Activated CD8-positive, alpha-beta memory T cell treated with anti-CD3 and anti-CD28 coated beads for 36 hours (primary cell): ENCODE data around the gene OR2W3. TPM values are rescaled to one million over a fixed set of nuclear protein-coding genes. Genes with fewer than 3 reads are reported as not detected.

Source experiments
- CTCF ChIA-PET: fragments of 350-600 bp; sonication (Branson Sonifier 250); formaldehyde crosslinking; loops from one replicate; lab custom pipeline; 2021; ENCODE audit warnings: antibody characterized with exemption; lab: Charles Lee
- POLR2A ChIA-PET: fragments of 350-600 bp; sonication (Branson Sonifier 250); formaldehyde crosslinking; loops from one replicate; lab custom pipeline; 2021; ENCODE audit warnings: antibody characterized with exemption; lab: Charles Lee
- total RNA-seq, 2 experiments: library from RNA; stranded (reverse); gene quantifications; one replicate each; pipeline ENCODE4 v1.2.3, GENCODE V29; 2021

Gene OR2W3
- total RNA-seq, result not detected

GRCh38 chr1:247895163-247895637, at the start of gene OR2W3:
TSS of gene OR2W3 (plus strand) at chr1:247895587. CDS start at chr1:247895587, 0 bp downstream.
- POLR2A ChIA-PET, result no interaction called here
- CTCF ChIA-PET, result no interaction called here

DNA sequence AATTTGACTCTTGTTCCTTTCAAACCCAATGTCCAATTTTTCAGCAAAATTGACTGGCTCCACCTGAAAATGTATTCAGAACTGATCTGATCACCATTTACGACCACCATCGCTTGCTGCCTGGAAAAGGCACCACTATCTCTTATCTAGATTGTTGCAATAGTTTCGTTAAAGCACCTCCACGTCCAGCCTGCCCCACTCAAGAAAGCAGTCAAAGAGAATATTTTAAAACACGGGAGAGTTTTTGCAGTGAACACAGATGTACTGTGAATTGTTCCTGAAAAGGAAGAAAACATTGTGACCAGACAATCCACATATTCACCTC, 49.7 kb upstream of the OR2W3 start:
- ChIA-PET POLR2A (no interaction called here), CTCF (no interaction called here)

DNA sequence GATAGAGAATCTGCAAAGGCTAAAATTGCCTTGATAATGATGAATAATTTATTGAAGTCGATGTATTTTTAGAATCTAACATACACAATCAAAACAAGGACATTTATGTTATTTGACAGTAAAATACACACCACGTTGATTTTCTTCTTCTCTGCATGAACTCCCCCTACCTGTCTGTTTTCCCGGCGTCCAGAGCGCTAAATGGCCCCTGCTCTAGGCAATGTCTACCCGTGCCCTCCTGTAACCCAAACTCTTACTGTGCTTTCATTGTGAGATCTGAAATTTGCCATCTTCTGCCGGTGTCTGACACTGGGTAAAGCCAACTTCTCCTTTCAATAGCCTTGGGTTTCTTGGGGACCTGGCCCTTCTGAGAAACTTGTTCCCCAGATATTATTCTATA, 47.0 kb upstream of the OR2W3 start:
- CTCF ChIA-PET, result no interaction called here
- POLR2A ChIA-PET, result no interaction called here

GRCh38 chr1:247849616-247850015, 45.8 kb upstream of the OR2W3 start:
- CTCF ChIA-PET, result no interaction called here
- POLR2A ChIA-PET, result no interaction called here

- POLR2A ChIA-PET, result no interaction called here
- CTCF ChIA-PET, result no interaction called here
Measured at GRCh38 chr1:247854899-247855545, 40.4 kb upstream of the OR2W3 start.

GRCh38 chr1:247855911-247856310, 39.5 kb upstream of the OR2W3 start:
- ChIA-PET CTCF (no interaction called here), POLR2A (no interaction called here)

DNA sequence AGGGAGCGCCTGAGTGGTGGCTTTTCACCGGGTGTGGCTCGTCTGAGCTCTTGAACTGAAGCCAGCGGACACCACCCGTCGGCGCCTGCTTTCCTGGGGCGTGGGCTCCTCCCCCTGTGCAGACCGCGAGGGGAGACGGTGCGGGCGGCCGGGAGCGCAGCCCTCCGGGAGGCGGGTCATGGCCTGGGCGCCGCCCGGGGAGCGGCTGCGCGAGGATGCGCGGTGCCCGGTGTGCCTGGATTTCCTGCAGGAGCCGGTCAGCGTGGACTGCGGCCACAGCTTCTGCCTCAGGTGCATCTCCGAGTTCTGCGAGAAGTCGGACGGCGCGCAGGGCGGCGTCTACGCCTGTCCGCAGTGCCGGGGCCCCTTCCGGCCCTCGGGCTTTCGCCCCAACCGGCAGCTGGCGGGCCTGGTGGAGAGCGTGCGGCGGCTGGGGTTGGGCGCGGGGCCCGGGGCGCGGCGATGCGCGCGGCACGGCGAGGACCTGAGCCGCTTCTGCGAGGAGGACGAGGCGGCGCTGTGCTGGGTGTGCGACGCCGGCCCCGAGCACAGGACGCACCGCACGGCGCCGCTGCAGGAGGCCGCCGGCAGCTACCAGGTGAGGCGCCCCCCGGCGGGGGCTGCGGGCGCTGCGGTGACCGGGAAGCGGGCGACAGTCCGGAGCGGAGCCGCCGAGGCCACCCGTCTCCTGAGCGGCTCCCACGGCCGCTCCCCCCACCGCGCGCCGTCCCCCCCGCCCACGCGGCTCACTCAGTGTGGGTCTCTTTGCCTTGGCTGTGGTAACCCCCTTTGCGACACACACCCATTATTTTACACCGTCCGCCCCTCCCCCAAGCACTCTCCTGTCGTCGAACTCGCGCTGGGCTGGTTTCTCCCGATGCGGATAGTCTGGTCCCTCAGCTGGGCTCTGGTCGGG, 38.1 kb upstream of the OR2W3 start, which contains the start of gene TRIM58:
Gene TRIM58, plus strand, starts transcription at position 119 of the 916 bp plus-strand sequence. Its CDS starts 60 bp downstream, at position 179.
- ChIA-PET POLR2A (no interaction called here), CTCF (no interaction called here)

DNA sequence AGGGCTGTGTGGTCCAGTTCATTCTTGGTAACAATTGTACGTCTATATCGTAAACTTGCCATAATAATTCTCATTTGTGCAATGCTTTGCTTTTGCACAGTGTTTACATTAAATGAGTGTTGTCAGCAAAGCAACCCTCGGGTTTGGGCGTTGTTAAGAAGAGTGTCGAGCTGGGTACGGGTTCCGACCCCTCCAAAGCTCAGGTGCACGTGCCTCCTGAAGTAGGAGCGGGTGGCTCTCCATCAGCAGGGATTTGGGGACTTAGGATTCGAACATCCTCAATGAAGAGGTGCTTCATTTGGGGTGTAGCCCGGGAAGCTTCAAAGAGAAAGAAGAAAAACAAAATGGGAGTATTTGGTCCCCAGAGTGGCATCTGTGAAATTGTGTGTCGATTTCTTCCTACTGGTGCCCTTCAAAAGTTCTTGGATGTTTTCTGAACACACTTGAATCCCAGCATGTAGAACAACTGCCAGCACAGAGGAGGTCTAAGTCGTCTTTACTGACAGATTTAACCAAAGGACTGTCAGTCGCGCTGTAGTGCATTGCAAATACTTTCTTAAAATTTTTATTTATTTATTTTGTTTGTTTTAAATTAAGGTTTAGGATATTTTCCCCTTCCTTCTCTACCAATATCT, 37.3 kb upstream of the OR2W3 start:
- CTCF ChIA-PET, result no interaction called here
- POLR2A ChIA-PET, result no interaction called here

GRCh38 chr1:247862756-247863155, 32.6 kb upstream of the OR2W3 start:
- ChIA-PET POLR2A (no interaction called here), CTCF (interaction anchor here (0.5 kb wide), 1 partner anchor 299 kb away, joined by 3 read pairs; no protein-coding TSS in a partner anchor)

- ChIA-PET CTCF (no interaction called here), POLR2A (no interaction called here)
Measured at GRCh38 chr1:247864644-247865043, 30.7 kb upstream of the OR2W3 start.

GRCh38 chr1:247865416-247865815, 30.0 kb upstream of the OR2W3 start:
- CTCF ChIA-PET, result no interaction called here
- POLR2A ChIA-PET, result no interaction called here

DNA sequence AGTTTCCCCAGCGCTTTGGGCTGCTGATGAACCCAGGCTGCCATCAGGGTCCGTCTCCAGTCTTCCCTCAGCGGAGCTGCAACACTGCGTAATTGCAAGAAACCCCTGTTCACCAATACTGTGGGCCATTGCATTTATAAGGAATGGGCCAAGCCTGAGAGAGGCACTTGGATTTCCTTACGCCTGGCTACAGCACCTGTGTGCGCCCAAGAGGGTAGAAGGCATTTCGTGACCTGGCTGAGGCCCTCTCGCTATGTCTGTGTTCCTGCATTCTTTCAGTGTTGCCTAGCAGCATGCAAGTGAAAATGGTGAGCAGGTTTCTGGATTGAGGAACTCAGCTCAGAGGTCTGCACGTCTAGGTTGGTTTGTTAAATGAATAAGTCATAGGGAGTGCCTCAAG, 12.0 kb upstream of the OR2W3 start:
- ChIA-PET CTCF (no interaction called here), POLR2A (no interaction called here)

- ChIA-PET POLR2A (no interaction called here), CTCF (no interaction called here)
Measured at GRCh38 chr1:247884797-247885413, 10.5 kb upstream of the OR2W3 start.

DNA sequence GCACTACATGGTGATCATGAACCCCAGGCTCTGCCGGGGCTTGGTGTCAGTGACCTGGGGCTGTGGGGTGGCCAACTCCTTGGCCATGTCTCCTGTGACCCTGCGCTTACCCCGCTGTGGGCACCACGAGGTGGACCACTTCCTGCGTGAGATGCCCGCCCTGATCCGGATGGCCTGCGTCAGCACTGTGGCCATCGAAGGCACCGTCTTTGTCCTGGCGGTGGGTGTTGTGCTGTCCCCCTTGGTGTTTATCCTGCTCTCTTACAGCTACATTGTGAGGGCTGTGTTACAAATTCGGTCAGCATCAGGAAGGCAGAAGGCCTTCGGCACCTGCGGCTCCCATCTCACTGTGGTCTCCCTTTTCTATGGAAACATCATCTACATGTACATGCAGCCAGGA, 589 bp downstream of the OR2W3 start:
- ChIA-PET CTCF (no interaction called here), POLR2A (no interaction called here)

DNA sequence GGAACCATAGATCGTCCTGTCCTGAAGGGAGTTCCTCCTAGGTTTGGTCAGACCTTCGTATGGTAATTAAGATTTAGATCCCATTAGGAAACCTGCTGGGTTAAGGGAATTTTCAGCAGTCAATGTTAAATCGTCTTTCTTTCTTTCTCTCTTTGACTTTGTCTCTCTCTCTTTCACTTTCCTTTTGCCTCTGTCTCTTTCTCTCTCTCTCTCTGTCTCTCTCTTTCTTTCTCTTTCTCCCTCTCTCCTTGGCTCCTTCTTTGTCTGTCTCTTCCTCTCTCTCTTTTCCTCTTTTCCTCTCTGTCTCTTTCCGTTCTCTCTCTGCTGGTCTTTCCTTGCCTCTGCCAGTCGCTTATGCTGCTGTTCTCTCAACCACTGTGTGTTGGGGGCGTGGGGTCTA, 8.7 kb downstream of the OR2W3 start:
- ChIA-PET CTCF (no interaction called here), POLR2A (no interaction called here)

DNA sequence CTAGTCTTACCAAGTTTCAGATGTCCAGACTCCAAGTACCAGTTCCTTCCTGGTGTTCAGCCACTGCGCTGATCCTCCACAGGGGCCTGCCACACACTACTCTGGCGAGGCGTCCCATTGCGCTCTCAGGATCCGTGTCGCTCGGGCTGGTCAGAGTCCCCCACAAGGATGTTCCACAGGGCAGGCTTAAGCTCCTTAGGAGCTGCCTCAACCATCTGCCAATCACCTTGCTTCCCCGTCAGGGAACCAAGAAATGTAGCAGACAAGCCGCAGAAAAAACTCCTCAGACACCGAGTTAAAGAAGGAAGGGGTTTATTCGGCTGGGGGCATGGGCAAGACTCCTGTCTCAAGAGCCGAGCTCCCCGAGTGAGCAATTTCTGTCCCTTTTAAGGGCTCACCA, 9.8 kb downstream of the OR2W3 start:
- CTCF ChIA-PET, result no interaction called here
- POLR2A ChIA-PET, result no interaction called here

DNA sequence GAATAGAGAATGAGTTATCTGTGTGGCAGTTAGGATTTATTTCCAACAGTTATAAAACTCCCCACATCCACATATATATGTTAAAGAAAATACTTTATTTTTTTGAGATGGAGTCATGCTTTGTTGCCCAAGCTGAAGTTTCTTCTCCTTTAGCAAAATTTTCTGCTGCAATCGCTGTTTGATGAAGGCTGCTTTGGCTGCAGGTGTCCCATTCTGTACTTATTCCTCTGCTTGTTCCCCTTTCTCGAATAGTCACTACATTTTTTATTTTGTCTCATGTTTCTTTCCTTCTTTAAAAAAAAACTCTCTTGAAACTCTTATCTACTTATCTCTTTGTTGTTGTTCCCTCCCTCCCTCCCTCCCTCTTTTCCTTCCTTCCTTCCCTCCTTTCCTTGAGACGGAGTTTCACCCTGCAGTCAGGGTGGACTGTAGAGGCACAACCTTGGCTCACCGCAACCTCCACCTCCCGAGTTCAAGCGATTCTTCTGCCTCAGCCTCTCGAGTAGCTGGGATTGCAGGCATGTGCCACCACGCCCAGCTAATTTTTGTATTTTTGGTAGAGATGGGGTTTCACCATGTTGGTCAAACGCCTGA, 10.6 kb downstream of the OR2W3 start:
- POLR2A ChIA-PET, result no interaction called here
- CTCF ChIA-PET, result no interaction called here

DNA sequence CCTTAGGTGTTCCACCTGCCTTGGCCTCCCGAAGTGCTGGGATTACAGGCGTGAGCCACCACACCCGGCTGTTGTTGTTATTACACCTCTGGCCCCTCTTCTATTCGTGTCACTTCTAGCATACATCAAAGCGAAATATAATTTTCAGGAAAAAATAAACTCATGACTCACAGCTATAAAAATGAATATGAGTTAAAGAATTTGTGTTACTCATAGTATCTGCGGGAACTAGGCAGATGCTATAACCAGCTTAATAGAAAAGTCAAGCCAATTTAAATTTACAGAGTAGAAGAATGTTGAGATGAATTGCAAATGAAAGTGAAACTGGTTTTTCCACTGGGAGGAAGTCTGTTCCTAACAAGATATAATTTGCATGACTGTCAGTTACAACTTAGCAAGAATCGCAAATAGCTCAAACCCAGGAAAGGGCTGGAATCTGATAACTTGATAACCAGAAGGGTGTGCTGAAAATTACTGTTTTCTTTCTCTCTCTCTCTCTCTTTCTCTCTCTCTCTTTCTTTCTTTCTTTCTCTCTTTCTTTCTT, 11.2 kb downstream of the OR2W3 start:
- CTCF ChIA-PET, result no interaction called here
- POLR2A ChIA-PET, result no interaction called here

GRCh38 chr1:247908766-247909165, 13.4 kb downstream of the OR2W3 start:
- POLR2A ChIA-PET, result no interaction called here
- CTCF ChIA-PET, result no interaction called here
